Uterus (tissue), 4 donors: ENCODE results near the gene NR2F1-AS1. TPM values are rescaled to one million over a fixed set of nuclear protein-coding genes. Genes with fewer than 3 reads are reported as not detected.

ENCODE experiments used
- DNase-seq, 2 donors: peaks; one replicate each; pipeline ENCODE4 v3.0.0-alpha.2; 2019 to 2020
- H3K27ac ChIP-seq, 2 donors: fragments of 200-600 bp; sonication (generic); 1 replicate in 1 of 2; 2 replicates in 1 of 2; pipeline ENCODE4 v1.5.1; 2016 to 2018
- H3K27me3 ChIP-seq, 2 donors: fragments of 200-600 bp; sonication (generic); one replicate each; pipeline ENCODE4 v1.5.1; 2018 to 2019; ENCODE audit warnings: control low read depth in 1 of 2
- H3K36me3 ChIP-seq, 2 donors: fragments of 200-600 bp; sonication (generic); one replicate each; pipeline ENCODE4 v1.5.1; 2019; ENCODE audit warnings: control low read depth in 1 of 2
- H3K4me1 ChIP-seq, 2 donors: fragments of 200-600 bp; sonication (generic); one replicate each; pipeline ENCODE4 v1.5.1; 2018 to 2019; ENCODE audit warnings: control low read depth in 1 of 2
- H3K4me3 ChIP-seq, 2 donors: fragments of 200-600 bp; sonication (generic); 1 replicate in 1 of 2; 2 replicates in 1 of 2; pipeline ENCODE4 v1.5.1; 2018 to 2019; ENCODE audit warnings: mild to moderate bottlenecking in 1 of 2
- H3K9me3 ChIP-seq, 2 donors: fragments of 200-600 bp; sonication (generic); one replicate each; pipeline ENCODE4 v1.5.1; 2019; ENCODE audit warnings: control low read depth in 1 of 2
- CTCF ChIP-seq, 4 experiments: fragments of 200-600 bp in 2 of 4; fragments of 450-650 bp in 2 of 4; sonication (generic) in 2 of 4; IDR thresholded peaks; one replicate each; pipeline ENCODE4 v1.5.1; 2016 to 2019; ENCODE audit warnings: antibody characterized with exemption in 4 of 4, mild to moderate bottlenecking in 2 of 4, moderate library complexity in 1 of 4
- POLR2A ChIP-seq, 2 donors: fragments of 450-650 bp; IDR thresholded peaks; one replicate each; pipeline ENCODE4 v1.6.1; 2016; ENCODE audit warnings: antibody characterized with exemption in 2 of 2, mild to moderate bottlenecking in 1 of 2, moderate library complexity in 1 of 2
- intact Hi-C: fragments of 100-400 bp; cut with DNase I; formaldehyde crosslinking; loops from one replicate; pipeline ENCODE4 v1.15.1; 2023; ENCODE audit warnings: low total_unique reads
- total RNA-seq, 4 donors: library from RNA; depleted of rRNA in 3 of 4; stranded (reverse); fragments of >200 nt in 3 of 4; gene quantifications; one replicate each; pipeline versions ENCODE4 v1.1.0 to v1.2.4, GENCODE V29; 2014 to 2023
- donor health status: DM: yes; HTN: yes; CAD: no.

Gene NR2F1-AS1
- total RNA-seq, 4 donors from 2014 or later, result 4.4 to 46.1 (median 19.9) TPM

GRCh38 chr5:93574491-93575305, 6.3 kb downstream of the NR2F1-AS1 start:
- Histone ChIP-seq H3K27me3 (no peaks in the 10 kb centered on the region), H3K27ac (peak overlapping the region; percentile 61 to 63), H3K4me3 (peak overlapping the region in 1 of 2 donors; percentile 0), H3K36me3 (no peaks in the 10 kb centered on the region), H3K4me1 (no peaks in the 10 kb centered on the region), H3K9me3 (no peaks in the 10 kb centered on the region)
- peak in 1 of 2 donors; percentile 33 for DNase-seq
- intact Hi-C loops, result loop anchor here (5.0 kb wide), 1 partner anchor 42 kb away; no protein-coding TSS in a partner anchor
- TF ChIP-seq POLR2A (IDR thresholded peaks at IDR 0.05), result no peak
- TF ChIP-seq CTCF (IDR thresholded peaks at IDR 0.05), result no peak

- DNase-seq, result no peak
- Histone ChIP-seq H3K4me1 (no peaks in the 10 kb centered on the region), H3K9me3 (no peaks in the 10 kb centered on the region), H3K4me3 (no peak overlapping the region), H3K27ac (peak overlapping the region; percentile 61 to 63), H3K36me3 (no peaks in the 10 kb centered on the region), H3K27me3 (no peaks in the 10 kb centered on the region)
- intact Hi-C loops, result no loop called here
- TF ChIP-seq CTCF (IDR thresholded peaks at IDR 0.05) (no peak), POLR2A (IDR thresholded peaks at IDR 0.05) (no peak)
Measured at GRCh38 chr5:93573354-93574351, 7.4 kb downstream of the NR2F1-AS1 start.

GRCh38 chr5:93572608-93573353, 8.2 kb downstream of the NR2F1-AS1 start:
- H3K9me3 ChIP-seq, result no peaks in the 10 kb centered on the region
- H3K27me3 ChIP-seq, result no peaks in the 10 kb centered on the region
- intact Hi-C loops, result no loop called here
- peak in 1 of 2 donors; percentile 18 for DNase-seq
- H3K4me1 ChIP-seq, result no peaks in the 10 kb centered on the region
- H3K4me3 ChIP-seq, result peak overlapping the region in 1 of 2 donors; percentile 14
- TF ChIP-seq CTCF (IDR thresholded peaks at IDR 0.05), result no peak
- TF ChIP-seq POLR2A (IDR thresholded peaks at IDR 0.05), result no peak
- H3K27ac ChIP-seq, result peak overlapping the region in 1 of 2 donors; percentile 17
- H3K36me3 ChIP-seq, result no peaks in the 10 kb centered on the region

GRCh38 chr5:93572101-93572607, 8.9 kb downstream of the NR2F1-AS1 start:
- Histone ChIP-seq H3K9me3 (no peaks in the 10 kb centered on the region), H3K36me3 (no peaks in the 10 kb centered on the region), H3K27ac (peak overlapping the region in 1 of 2 donors; percentile 17), H3K4me3 (peak overlapping the region in 1 of 2 donors; percentile 14), H3K27me3 (no peaks in the 10 kb centered on the region), H3K4me1 (no peaks in the 10 kb centered on the region)
- peak in 1 of 2 donors; percentile 26 for DNase-seq
- TF ChIP-seq CTCF (IDR thresholded peaks at IDR 0.05) (no peak), POLR2A (IDR thresholded peaks at IDR 0.05) (no peak)
- intact Hi-C loops, result no loop called here
